ENCODE data around the gene KSR2. TPM values are rescaled to one million over a fixed set of nuclear protein-coding genes. Genes with fewer than 3 reads are reported as not detected.

Gene KSR2
- total and polyA plus RNA-seq, 4 experiments from 2014 or later: 0.03 to 0.09 (median 0.06) TPM; not detected in 1

DNA sequence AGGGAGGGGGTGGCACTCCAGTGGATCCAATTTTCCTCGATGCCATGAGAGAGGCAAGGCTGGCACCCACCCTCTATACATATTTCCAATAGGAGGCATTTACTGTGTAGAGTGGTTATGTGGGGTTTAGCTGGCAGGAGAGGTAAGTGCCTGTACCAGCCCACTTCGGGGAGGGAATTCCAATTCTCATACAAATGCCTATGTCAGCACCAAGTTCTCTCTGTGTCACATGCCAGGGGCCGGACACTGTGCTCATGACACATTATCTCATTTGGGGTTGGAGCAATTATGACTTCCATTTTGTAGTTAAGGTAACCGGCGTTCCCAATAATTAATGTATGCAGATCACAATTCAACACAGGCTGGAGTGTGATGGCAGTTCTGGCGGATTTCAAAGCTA is 284.3 kb downstream of the KSR2 start:
- intact Hi-C loops (cut with micrococcal nuclease): no loop called here
- Mint-ChIP-seq H3K27ac (no peak overlapping the region), H3K4me3 (no peak overlapping the region), H3K4me1 (no peaks in the 10 kb centered on the region), H3K9me3 (peaks cover 0 to 5% (median 2%) of the 10 kb centered on the region in 8 donors), H3K27me3 (peaks cover 0 to 6% of the 10 kb centered on the region in 2 donors), H3K36me3 (no peaks in the 10 kb centered on the region)
- Histone ChIP-seq H3K36me3 (ENCODE audit: insufficient read depth, low read length) (no peaks in the 10 kb centered on the region), H3K9me3 (ENCODE audit: control insufficient read depth in 1 of 2, low read length in 2 of 2) (no peaks in the 10 kb centered on the region), H3K4me3 (ENCODE audit: low read length in 2 of 2) (no peak overlapping the region), H3K4me1 (ENCODE audit: insufficient read depth, low read length) (no peaks in the 10 kb centered on the region), H3K27me3 (ENCODE audit: insufficient read depth, low read length) (no peaks in the 10 kb centered on the region), H3K27ac (ENCODE audit: low read depth, low read length) (no peak overlapping the region)
- POLR2A ChIA-PET (ENCODE audit: partially characterized antibody): no interaction called here
- DNase-seq: no peak
- CTCF ChIA-PET (ENCODE audit: partially characterized antibody): no interaction called here

DNA sequence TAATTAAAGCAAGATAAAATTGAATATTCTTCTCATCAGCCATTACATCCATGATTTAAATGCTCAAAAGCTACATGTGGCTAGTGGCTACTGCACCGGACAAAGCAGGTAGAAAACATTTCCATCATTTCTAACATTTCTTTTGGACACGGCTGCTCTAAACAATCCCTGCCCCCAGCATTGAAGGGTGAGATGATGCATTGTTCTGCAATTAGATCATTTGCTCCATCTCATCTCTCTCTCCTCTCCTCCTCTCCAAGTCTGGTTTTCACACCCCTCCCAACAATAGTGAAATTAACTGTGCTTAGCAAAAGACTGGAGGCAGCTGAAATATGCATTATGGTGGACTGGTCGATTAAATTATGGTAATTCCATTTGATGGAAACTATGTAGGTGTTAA is 288.5 kb downstream of the KSR2 start:
- Mint-ChIP-seq H3K4me3 (no peak overlapping the region), H3K27me3 (peaks cover 0 to 3% of the 10 kb centered on the region in 2 donors), H3K4me1 (no peaks in the 10 kb centered on the region), H3K9me3 (peaks cover 0 to 8% (median 4%) of the 10 kb centered on the region in 8 donors), H3K36me3 (no peaks in the 10 kb centered on the region), H3K27ac (no peak overlapping the region)
- POLR2A ChIA-PET (ENCODE audit: partially characterized antibody): no interaction called here
- intact Hi-C loops (cut with micrococcal nuclease): no loop called here
- H3K27ac ChIP-seq (ENCODE audit: low read depth, low read length): no peak overlapping the region
- H3K27me3 ChIP-seq (ENCODE audit: insufficient read depth, low read length): no peaks in the 10 kb centered on the region
- H3K4me3 ChIP-seq (ENCODE audit: low read length in 2 of 2): no peak overlapping the region
- H3K9me3 ChIP-seq (ENCODE audit: control insufficient read depth in 1 of 2, low read length in 2 of 2): no peaks in the 10 kb centered on the region
- no peaks in the 10 kb centered on the region for H3K4me1 ChIP-seq (ENCODE audit: insufficient read depth, low read length)
- CTCF ChIA-PET (ENCODE audit: partially characterized antibody): no interaction called here
- H3K36me3 ChIP-seq (ENCODE audit: insufficient read depth, low read length): no peaks in the 10 kb centered on the region
- DNase-seq: no peak

DNA sequence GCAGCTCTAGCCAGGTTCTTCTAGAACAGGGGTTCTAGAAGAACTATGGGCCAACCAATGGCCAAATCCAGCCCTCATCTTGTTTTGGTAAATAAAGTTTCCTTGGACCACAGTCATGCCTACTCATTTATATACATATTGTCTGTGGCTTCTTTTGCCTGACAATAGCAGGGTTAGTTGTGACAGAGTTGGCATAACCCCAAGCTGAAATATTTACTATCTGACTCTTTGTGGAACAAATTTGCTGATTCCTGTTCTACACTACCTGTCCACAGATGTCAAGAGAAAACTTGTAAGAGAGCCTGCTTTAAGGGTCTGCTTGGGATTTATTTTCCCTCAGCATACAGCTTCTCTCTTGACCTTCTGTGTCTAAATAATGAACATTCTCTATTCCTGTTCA is 289.0 kb downstream of the KSR2 start:
- no peaks in the 10 kb centered on the region for H3K4me1 ChIP-seq (ENCODE audit: insufficient read depth, low read length)
- H3K27ac ChIP-seq (ENCODE audit: low read depth, low read length): no peak overlapping the region
- intact Hi-C loops (cut with micrococcal nuclease): no loop called here
- POLR2A ChIA-PET (ENCODE audit: partially characterized antibody): no interaction called here
- no peak for DNase-seq
- H3K9me3 ChIP-seq (ENCODE audit: control insufficient read depth in 1 of 2, low read length in 2 of 2): no peaks in the 10 kb centered on the region
- H3K36me3 ChIP-seq (ENCODE audit: insufficient read depth, low read length): no peaks in the 10 kb centered on the region
- Mint-ChIP-seq H3K4me3 (no peak overlapping the region), H3K9me3 (peaks cover 0 to 9% (median 4%) of the 10 kb centered on the region in 8 donors), H3K27me3 (peaks cover 0 to 2% of the 10 kb centered on the region in 2 donors), H3K27ac (no peak overlapping the region), H3K36me3 (no peaks in the 10 kb centered on the region), H3K4me1 (no peaks in the 10 kb centered on the region)
- H3K27me3 ChIP-seq (ENCODE audit: insufficient read depth, low read length): no peaks in the 10 kb centered on the region
- CTCF ChIA-PET (ENCODE audit: partially characterized antibody): no interaction called here
- H3K4me3 ChIP-seq (ENCODE audit: low read length in 2 of 2): no peak overlapping the region

DNA sequence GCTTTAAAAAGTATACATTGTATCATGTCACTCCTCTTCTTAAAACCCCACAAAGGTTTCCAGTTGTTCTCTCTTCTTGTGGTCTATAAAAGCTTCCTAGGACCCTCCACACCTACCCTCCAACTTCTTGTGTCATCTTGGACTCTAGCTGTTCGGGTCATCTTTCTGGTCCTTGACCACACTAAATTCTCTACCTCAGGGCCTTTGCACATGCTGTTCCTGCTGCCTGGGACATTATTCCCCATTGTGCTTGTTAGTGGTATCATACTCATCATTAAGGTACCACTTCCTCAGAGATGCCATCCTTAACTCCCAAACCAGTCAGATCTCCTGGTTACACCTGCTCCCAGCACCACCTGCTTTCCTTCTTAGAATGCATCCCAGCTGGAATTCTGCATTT is 294.0 kb downstream of the KSR2 start:
- POLR2A ChIA-PET (ENCODE audit: partially characterized antibody): no interaction called here
- no peak for DNase-seq
- CTCF ChIA-PET (ENCODE audit: partially characterized antibody): no interaction called here
- H3K9me3 Mint-ChIP-seq: peaks cover 0 to 15% (median 6%) of the 10 kb centered on the region in 8 donors
- Histone ChIP-seq H3K4me3 (ENCODE audit: low read length in 2 of 2) (no peak overlapping the region), H3K27ac (ENCODE audit: low read depth, low read length) (no peak overlapping the region), H3K36me3 (ENCODE audit: insufficient read depth, low read length) (no peaks in the 10 kb centered on the region), H3K27me3 (ENCODE audit: insufficient read depth, low read length) (no peaks in the 10 kb centered on the region), H3K9me3 (ENCODE audit: control insufficient read depth in 1 of 2, low read length in 2 of 2) (no peaks in the 10 kb centered on the region), H3K4me1 (ENCODE audit: insufficient read depth, low read length) (no peaks in the 10 kb centered on the region)
- no peak overlapping the region for H3K4me3 Mint-ChIP-seq
- no peaks in the 10 kb centered on the region for H3K27me3 Mint-ChIP-seq
- no peaks in the 10 kb centered on the region for H3K4me1 Mint-ChIP-seq
- intact Hi-C loops (cut with micrococcal nuclease): no loop called here
- no peaks in the 10 kb centered on the region for H3K36me3 Mint-ChIP-seq
- H3K27ac Mint-ChIP-seq: no peak overlapping the region

DNA sequence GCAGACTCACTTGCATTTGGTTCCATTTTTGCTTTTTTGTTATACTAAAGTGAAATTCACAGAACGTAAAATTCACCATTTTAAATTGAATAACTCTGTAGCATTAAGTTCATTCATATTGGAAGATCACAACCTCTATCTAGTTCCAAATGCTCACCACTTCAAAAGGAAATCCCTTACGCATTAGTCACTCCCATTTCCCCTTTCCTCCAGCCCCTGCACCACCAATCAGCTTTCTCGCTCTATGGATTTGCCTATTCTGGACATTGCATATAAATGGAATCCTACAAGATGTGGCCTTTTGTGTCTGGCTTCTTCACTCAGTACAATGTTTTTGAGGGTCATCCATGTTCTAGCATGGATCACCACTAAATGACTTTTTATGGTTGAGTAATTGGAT is 294.5 kb downstream of the KSR2 start:
- Histone ChIP-seq H3K4me3 (ENCODE audit: low read length in 2 of 2) (no peak overlapping the region), H3K27ac (ENCODE audit: low read depth, low read length) (no peak overlapping the region), H3K9me3 (ENCODE audit: control insufficient read depth in 1 of 2, low read length in 2 of 2) (no peaks in the 10 kb centered on the region), H3K27me3 (ENCODE audit: insufficient read depth, low read length) (no peaks in the 10 kb centered on the region), H3K36me3 (ENCODE audit: insufficient read depth, low read length) (no peaks in the 10 kb centered on the region), H3K4me1 (ENCODE audit: insufficient read depth, low read length) (no peaks in the 10 kb centered on the region)
- no peak overlapping the region for H3K27ac Mint-ChIP-seq
- ChIA-PET CTCF (ENCODE audit: partially characterized antibody) (no interaction called here), POLR2A (ENCODE audit: partially characterized antibody) (no interaction called here)
- DNase-seq: no peak
- no peaks in the 10 kb centered on the region for H3K36me3 Mint-ChIP-seq
- peaks cover 0 to 15% (median 6%) of the 10 kb centered on the region in 8 donors for H3K9me3 Mint-ChIP-seq
- intact Hi-C loops (cut with micrococcal nuclease): no loop called here
- no peaks in the 10 kb centered on the region for H3K27me3 Mint-ChIP-seq
- H3K4me1 Mint-ChIP-seq: no peaks in the 10 kb centered on the region
- H3K4me3 Mint-ChIP-seq: no peak overlapping the region

DNA sequence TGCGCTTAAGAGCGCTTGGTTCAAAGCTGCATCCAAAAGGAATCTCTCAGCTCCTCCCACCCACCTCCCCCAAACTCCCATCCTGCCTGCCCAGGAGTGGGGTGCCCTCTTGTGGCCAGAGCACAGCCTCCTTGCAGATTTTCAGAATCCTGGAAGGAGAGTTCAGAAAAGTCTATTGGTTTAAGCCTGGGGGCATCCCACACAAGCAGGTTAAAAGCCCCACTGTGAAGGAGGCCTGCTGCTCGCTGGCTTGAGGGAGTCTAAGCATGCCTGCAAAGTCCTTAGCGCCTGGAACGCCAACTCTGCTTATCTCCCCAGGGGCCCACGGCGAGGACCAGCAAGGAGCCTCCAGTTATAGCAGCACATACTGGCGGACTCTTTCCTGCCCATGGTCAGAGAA is 297.1 kb downstream of the KSR2 start:
- POLR2A ChIA-PET (ENCODE audit: partially characterized antibody): no interaction called here
- Histone ChIP-seq H3K4me3 (ENCODE audit: low read length in 2 of 2) (no peak overlapping the region), H3K9me3 (ENCODE audit: control insufficient read depth in 1 of 2, low read length in 2 of 2) (no peaks in the 10 kb centered on the region), H3K36me3 (ENCODE audit: insufficient read depth, low read length) (no peaks in the 10 kb centered on the region), H3K4me1 (ENCODE audit: insufficient read depth, low read length) (no peaks in the 10 kb centered on the region), H3K27me3 (ENCODE audit: insufficient read depth, low read length) (no peaks in the 10 kb centered on the region), H3K27ac (ENCODE audit: low read depth, low read length) (no peak overlapping the region)
- CTCF ChIA-PET (ENCODE audit: partially characterized antibody): no interaction called here
- intact Hi-C loops (cut with micrococcal nuclease): no loop called here
- Mint-ChIP-seq H3K4me1 (no peaks in the 10 kb centered on the region), H3K9me3 (peaks cover 0 to 17% (median 2%) of the 10 kb centered on the region in 8 donors), H3K27ac (no peak overlapping the region), H3K36me3 (no peaks in the 10 kb centered on the region), H3K27me3 (peaks cover 1% of the 10 kb centered on the region in 2 donors), H3K4me3 (no peak overlapping the region)
- no peak for DNase-seq

DNA sequence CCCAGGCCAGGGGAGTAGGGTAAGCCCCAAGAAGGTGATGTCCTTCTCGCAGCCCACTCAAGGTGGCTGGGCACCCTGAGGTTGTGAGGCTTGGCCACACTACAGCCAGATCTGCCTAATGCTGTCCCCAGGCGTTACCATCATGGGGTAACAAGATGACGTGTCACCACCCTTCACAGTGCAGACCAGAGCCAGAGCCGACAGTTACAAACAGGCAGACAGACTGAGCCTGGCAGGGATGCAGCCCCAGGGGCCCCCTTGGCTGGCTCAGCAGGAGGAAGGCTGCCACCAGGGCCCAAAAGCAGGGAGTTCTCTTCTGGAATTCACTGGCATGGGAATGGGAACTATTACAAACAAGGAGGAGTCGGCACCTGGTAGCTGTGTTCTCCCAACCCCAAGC is 304.6 kb downstream of the KSR2 start:
- no peak overlapping the region for H3K4me3 Mint-ChIP-seq
- Histone ChIP-seq H3K36me3 (ENCODE audit: insufficient read depth, low read length) (no peaks in the 10 kb centered on the region), H3K27me3 (ENCODE audit: insufficient read depth, low read length) (no peaks in the 10 kb centered on the region), H3K9me3 (ENCODE audit: control insufficient read depth in 1 of 2, low read length in 2 of 2) (no peaks in the 10 kb centered on the region), H3K27ac (ENCODE audit: low read depth, low read length) (no peak overlapping the region), H3K4me3 (ENCODE audit: low read length in 2 of 2) (no peak overlapping the region), H3K4me1 (ENCODE audit: insufficient read depth, low read length) (no peaks in the 10 kb centered on the region)
- no peak for DNase-seq
- H3K9me3 Mint-ChIP-seq: peaks cover 0 to 12% (median 0%) of the 10 kb centered on the region in 8 donors
- no peak overlapping the region for H3K27ac Mint-ChIP-seq
- H3K4me1 Mint-ChIP-seq: no peaks in the 10 kb centered on the region
- ChIA-PET POLR2A (ENCODE audit: partially characterized antibody) (no interaction called here), CTCF (ENCODE audit: partially characterized antibody) (no interaction called here)
- H3K27me3 Mint-ChIP-seq: peaks cover 1% of the 10 kb centered on the region in 2 donors
- no peaks in the 10 kb centered on the region for H3K36me3 Mint-ChIP-seq
- intact Hi-C loops (cut with micrococcal nuclease): no loop called here

Measured in CD4-positive, alpha-beta memory T cell (primary cell).